Measurements from ENCODE around the gene LTA4H. TPM values are rescaled to one million over a fixed set of nuclear protein-coding genes. Genes with fewer than 3 reads are reported as not detected.

Gene LTA4H
- total RNA-seq (38.1 TPM), polyA plus RNA-seq (10 to 100 TPM; 63.0 to 79.1 (median 71.3) TPM)

DNA sequence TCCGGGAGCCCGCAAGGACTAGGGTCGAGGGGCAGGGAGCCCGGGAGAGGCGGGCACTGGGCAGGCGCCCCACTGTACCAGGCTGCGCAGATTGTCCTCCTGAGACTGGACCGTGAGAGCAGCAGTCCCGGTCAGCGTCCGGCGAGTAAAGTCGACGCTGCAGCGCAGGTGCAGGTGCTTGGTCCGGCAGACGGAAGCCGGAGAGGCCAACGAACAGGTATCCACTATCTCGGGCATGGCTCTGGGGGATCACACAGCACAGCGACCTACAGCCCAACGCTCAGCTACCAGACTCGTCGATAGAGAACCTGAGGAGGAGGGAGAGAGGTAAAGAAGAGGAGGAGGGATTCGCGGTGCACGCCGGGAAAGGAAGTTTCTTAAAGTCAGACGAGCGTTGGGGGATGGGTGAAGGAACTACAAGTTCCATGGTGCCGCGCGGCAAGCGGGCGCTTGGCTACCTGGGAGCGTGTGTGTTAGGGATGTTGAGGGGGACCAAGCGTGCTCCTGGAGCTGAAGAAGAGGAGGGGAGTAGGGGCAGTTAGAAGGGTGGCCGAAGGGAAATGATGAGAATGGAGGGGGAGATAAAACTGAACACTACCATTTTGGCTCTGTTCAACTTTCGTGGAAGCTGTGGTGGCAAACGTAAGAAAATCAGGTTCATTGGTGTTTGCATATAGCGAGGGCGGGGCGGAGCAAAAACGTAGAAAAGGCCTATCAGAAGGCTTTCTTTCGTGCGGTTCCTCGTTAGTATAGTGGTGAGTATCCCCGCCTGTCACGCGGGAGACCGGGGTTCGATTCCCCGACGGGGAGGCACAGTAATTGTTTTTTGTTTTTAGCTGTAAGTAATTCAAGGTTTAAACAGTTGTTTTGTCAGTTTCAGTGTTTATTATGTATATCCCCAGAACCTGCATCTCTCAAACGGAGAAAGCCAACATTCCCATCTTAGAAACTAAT, at the start of gene LTA4H:
Gene LTA4H (minus strand): TSS at position 305 of the 954 bp plus-strand sequence. CDS start 68 bp downstream, at position 237.
- Histone ChIP-seq H3K4me3 (ENCODE audit: low read depth, low read length) (peak within 1 kb of the TSS; percentile 99), H3K4me1 (ENCODE audit: control insufficient read depth, insufficient read depth, low read length, poor library complexity, severe bottlenecking) (peaks cover 30% of the 10 kb centered on the region), H3K36me3 (ENCODE audit: control insufficient read depth, insufficient read depth, low read length) (no peaks in the 10 kb centered on the region), H3K27me3 (ENCODE audit: control insufficient read depth, insufficient read depth, low read length) (no peaks in the 10 kb centered on the region), H3K27ac (ENCODE audit: insufficient read depth, low read length, poor library complexity, severe bottlenecking) (peak within 1 kb of the TSS; percentile 75), H3K9me3 (ENCODE audit: control insufficient read depth in 2 of 2, low read length in 2 of 2) (no peaks in the 10 kb centered on the region)
- H3K27ac Mint-ChIP-seq: no peak within 1 kb of the TSS
- H3K27me3 Mint-ChIP-seq: no peaks in the 10 kb centered on the region
- no peak within 1 kb of the TSS for H3K4me3 Mint-ChIP-seq
- ATAC-seq (ENCODE audit: low read depth in 2 of 2) (peak; percentile 94 to 96), DNase-seq (peak; percentile 94 to 99 (median 98))
- no peaks in the 10 kb centered on the region for H3K9me3 Mint-ChIP-seq
- peaks cover 8% of the 10 kb centered on the region for H3K36me3 Mint-ChIP-seq
- peaks cover 3 to 19% (median 4%) of the 10 kb centered on the region in 4 donors for H3K4me1 Mint-ChIP-seq

DNA sequence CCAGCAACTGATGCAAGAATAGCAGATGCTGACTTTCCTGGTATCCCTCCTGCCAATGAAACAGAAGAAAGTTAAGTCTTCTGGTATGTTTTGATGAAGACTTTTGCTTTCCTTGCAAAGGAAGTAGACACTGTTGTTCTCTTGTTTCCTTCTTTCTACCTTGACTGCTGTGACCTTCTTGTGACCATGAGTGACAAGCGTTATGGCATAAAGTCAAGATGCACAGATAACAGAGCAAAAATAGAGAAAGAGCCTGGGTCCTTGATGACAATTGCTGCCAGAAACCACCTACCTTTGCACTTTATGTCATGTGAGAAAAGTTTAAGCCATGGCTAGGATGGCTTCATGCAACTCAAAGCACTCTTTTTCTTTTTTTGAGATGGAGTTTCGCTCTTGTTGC, 49.2 kb upstream of the LTA4H start:
- H3K4me3 Mint-ChIP-seq: no peak overlapping the region
- H3K27ac ChIP-seq (ENCODE audit: insufficient read depth, low read length, poor library complexity, severe bottlenecking): no peak overlapping the region

DNA sequence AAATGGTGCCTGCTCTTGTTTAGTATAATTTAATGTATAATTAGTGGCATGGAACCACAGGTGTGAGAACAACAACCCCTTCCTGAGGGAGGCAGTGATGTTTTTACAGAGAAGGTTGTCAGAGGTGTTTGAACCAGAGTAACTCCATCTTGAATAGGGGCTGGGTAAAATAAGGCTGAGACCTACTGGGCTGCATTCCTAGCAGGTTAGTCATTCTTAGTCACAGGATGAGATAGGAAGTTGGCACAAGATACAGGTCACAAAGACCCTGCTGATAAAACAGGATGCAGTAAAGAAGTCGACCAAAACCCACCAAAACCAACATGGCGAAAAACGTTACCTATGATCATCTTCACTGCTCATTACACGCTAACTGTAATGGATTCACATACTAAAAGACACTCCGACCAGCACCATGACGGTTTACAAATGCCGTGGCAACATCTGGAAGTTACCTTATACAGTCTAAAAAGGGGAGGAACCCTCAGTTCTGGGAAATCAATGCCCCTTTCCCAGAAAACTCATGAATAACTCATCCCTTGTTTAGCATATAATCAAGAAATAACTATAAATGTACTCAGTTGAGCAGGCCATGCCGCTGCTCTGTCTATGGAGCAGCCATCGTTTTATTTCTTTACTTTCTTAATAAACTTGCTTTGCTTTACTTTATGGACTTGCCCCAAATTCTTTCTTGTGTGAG, 47.8 kb upstream of the LTA4H start:
- H3K36me3 ChIP-seq (ENCODE audit: control insufficient read depth, insufficient read depth, low read length): no peaks in the 10 kb centered on the region
- peaks cover 3 to 11% (median 5%) of the 10 kb centered on the region in 4 donors for H3K4me1 Mint-ChIP-seq
- peaks cover 0 to 11% (median 4%) of the 10 kb centered on the region in 7 donors for H3K9me3 Mint-ChIP-seq
- H3K4me3 ChIP-seq (ENCODE audit: low read depth, low read length): no peak overlapping the region
- H3K27me3 ChIP-seq (ENCODE audit: control insufficient read depth, insufficient read depth, low read length): no peaks in the 10 kb centered on the region
- peaks cover 4% of the 10 kb centered on the region for H3K27me3 Mint-ChIP-seq
- no peak overlapping the region for H3K4me3 Mint-ChIP-seq
- no peak overlapping the region for H3K27ac ChIP-seq (ENCODE audit: insufficient read depth, low read length, poor library complexity, severe bottlenecking)
- peaks cover 4% of the 10 kb centered on the region for H3K36me3 Mint-ChIP-seq
- ATAC-seq (ENCODE audit: low read depth in 2 of 2) (no peak), DNase-seq (no peak)
- peaks cover 5% of the 10 kb centered on the region for H3K4me1 ChIP-seq (ENCODE audit: control insufficient read depth, insufficient read depth, low read length, poor library complexity, severe bottlenecking)
- H3K27ac Mint-ChIP-seq: peak overlapping the region in 1 of 3 donors; percentile 15
- no peaks in the 10 kb centered on the region for H3K9me3 ChIP-seq (ENCODE audit: control insufficient read depth in 2 of 2, low read length in 2 of 2)

More for the DNA sequence above, 49.2 kb upstream of the LTA4H start:
- Histone ChIP-seq H3K36me3 (ENCODE audit: control insufficient read depth, insufficient read depth, low read length) (no peaks in the 10 kb centered on the region), H3K4me3 (ENCODE audit: low read depth, low read length) (no peak overlapping the region), H3K9me3 (ENCODE audit: control insufficient read depth in 2 of 2, low read length in 2 of 2) (no peaks in the 10 kb centered on the region), H3K27me3 (ENCODE audit: control insufficient read depth, insufficient read depth, low read length) (no peaks in the 10 kb centered on the region), H3K4me1 (ENCODE audit: control insufficient read depth, insufficient read depth, low read length, poor library complexity, severe bottlenecking) (peaks cover 5% of the 10 kb centered on the region)
- peaks cover 0 to 14% (median 5%) of the 10 kb centered on the region in 7 donors for H3K9me3 Mint-ChIP-seq
- ATAC-seq (ENCODE audit: low read depth in 2 of 2) (no peak), DNase-seq (peak in 1 of 3 donors; percentile 53)
- H3K36me3 Mint-ChIP-seq: peaks cover 4% of the 10 kb centered on the region
- peaks cover 4 to 11% (median 7%) of the 10 kb centered on the region in 4 donors for H3K4me1 Mint-ChIP-seq
- peak overlapping the region in 2 of 3 donors; percentile 12 to 76 for H3K27ac Mint-ChIP-seq
- no peaks in the 10 kb centered on the region for H3K27me3 Mint-ChIP-seq

DNA sequence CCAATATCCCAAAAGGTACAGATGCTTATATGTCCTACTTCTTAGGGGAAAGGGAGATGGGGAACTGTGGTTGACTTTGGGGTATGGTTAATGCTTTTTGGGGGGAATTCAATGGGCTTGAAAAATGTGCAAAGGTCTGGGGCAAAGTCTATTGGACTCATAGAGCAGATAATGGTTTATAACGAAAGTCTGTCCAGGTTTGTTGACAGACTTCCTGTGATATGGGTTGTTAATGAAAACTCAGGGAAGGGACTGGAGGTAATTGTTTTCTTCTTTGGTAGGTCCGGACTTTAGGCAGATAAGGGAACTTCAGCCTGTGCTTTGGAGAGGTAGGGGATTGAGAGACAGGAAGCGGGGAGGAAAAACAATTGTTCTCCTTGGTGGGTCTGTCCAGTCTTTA, 46.2 kb upstream of the LTA4H start:
- Mint-ChIP-seq H3K4me3 (no peak overlapping the region), H3K4me1 (peaks cover 3 to 11% (median 5%) of the 10 kb centered on the region in 4 donors), H3K36me3 (peaks cover 4% of the 10 kb centered on the region), H3K27ac (peak overlapping the region in 1 of 3 donors; percentile 44), H3K27me3 (peaks cover 9% of the 10 kb centered on the region), H3K9me3 (peaks cover 0 to 7% (median 4%) of the 10 kb centered on the region in 7 donors)
- DNase-seq (no peak), ATAC-seq (ENCODE audit: low read depth in 2 of 2) (no peak)
- peaks cover 5% of the 10 kb centered on the region for H3K4me1 ChIP-seq (ENCODE audit: control insufficient read depth, insufficient read depth, low read length, poor library complexity, severe bottlenecking)
- H3K4me3 ChIP-seq (ENCODE audit: low read depth, low read length): no peak overlapping the region
- H3K9me3 ChIP-seq (ENCODE audit: control insufficient read depth in 2 of 2, low read length in 2 of 2): no peaks in the 10 kb centered on the region
- H3K27me3 ChIP-seq (ENCODE audit: control insufficient read depth, insufficient read depth, low read length): no peaks in the 10 kb centered on the region
- no peaks in the 10 kb centered on the region for H3K36me3 ChIP-seq (ENCODE audit: control insufficient read depth, insufficient read depth, low read length)
- no peak overlapping the region for H3K27ac ChIP-seq (ENCODE audit: insufficient read depth, low read length, poor library complexity, severe bottlenecking)

DNA sequence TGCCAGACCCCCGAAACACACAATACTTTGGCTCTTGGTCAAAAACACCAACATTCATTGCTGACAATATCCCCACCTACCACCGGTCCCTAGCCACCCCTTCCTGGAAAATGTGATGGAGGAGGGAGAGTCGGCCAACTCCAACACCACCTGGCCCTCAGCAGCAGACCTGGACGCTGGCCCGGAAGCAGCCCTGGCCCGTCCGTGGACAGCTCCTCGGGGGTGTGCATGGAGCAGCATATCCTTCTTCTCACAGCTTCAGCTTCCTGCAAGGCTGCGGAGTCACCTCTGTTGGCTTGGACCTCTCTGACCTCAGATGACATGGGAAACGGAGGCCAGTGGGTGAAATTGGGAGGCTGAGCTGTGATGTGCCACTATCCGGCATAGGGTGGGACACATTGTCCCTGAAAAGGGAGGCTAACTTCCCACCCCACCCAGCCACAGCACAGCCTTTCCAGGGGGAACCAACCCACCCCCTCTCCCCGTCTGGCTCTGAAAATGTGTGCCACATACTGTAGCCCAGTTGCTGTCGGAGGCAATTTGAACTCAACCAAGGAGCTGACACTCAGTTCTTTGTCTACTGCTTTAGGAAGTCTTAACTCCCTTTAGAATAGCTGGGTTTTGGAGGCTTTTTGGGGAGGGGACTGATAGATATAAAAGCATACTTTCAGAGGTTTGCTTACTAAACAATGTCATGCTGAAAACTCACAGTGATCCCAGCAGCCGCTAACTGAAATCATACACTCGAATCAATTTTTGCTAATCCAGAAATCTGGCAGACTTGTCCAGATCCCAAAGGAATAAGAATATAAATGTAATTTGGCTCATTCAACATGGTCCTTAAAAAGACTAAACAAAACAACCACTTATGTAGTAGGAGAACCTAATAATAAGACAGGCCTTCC, 43.1 kb upstream of the LTA4H start:
- no peak overlapping the region for H3K27ac ChIP-seq (ENCODE audit: insufficient read depth, low read length, poor library complexity, severe bottlenecking)
- H3K4me1 ChIP-seq (ENCODE audit: control insufficient read depth, insufficient read depth, low read length, poor library complexity, severe bottlenecking): no peaks in the 10 kb centered on the region
- Mint-ChIP-seq H3K9me3 (peaks cover 0 to 3% (median 0%) of the 10 kb centered on the region in 7 donors), H3K4me1 (peaks cover 0 to 6% (median 3%) of the 10 kb centered on the region in 4 donors), H3K27me3 (peaks cover 25% of the 10 kb centered on the region), H3K36me3 (no peaks in the 10 kb centered on the region), H3K27ac (peak overlapping the region in 1 of 3 donors; percentile 75), H3K4me3 (no peak overlapping the region)
- H3K9me3 ChIP-seq (ENCODE audit: control insufficient read depth in 2 of 2, low read length in 2 of 2): no peaks in the 10 kb centered on the region
- DNase-seq (no peak), ATAC-seq (ENCODE audit: low read depth in 2 of 2) (no peak)
- H3K36me3 ChIP-seq (ENCODE audit: control insufficient read depth, insufficient read depth, low read length): no peaks in the 10 kb centered on the region
- H3K4me3 ChIP-seq (ENCODE audit: low read depth, low read length): no peak overlapping the region
- no peaks in the 10 kb centered on the region for H3K27me3 ChIP-seq (ENCODE audit: control insufficient read depth, insufficient read depth, low read length)

DNA sequence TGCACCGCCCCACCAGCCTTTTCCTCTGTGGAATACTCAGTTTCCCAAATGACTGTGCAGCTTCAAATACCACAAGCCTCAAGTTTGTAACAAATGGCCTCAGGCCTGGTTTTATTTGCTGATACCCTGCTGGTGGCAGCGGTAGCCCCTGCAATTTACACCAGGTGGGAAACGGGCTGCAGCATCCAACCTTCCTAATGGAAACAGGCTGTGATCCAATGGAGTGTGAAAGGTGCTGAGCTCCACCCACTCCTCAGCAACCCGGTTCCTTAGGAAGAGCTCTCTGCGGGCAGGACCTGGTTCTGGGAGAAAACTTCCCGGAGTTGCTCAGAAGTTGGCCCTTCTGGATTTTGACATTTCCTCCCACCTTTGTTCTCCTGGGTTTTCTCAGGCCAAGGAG, 41.7 kb upstream of the LTA4H start:
- H3K36me3 ChIP-seq (ENCODE audit: control insufficient read depth, insufficient read depth, low read length): no peaks in the 10 kb centered on the region
- H3K27ac ChIP-seq (ENCODE audit: insufficient read depth, low read length, poor library complexity, severe bottlenecking): no peak overlapping the region
- H3K4me3 ChIP-seq (ENCODE audit: low read depth, low read length): no peak overlapping the region
- no peak overlapping the region for H3K4me3 Mint-ChIP-seq
- no peaks in the 10 kb centered on the region for H3K27me3 ChIP-seq (ENCODE audit: control insufficient read depth, insufficient read depth, low read length)
- H3K9me3 ChIP-seq (ENCODE audit: control insufficient read depth in 2 of 2, low read length in 2 of 2): no peaks in the 10 kb centered on the region
- no peak for DNase-seq
- ATAC-seq (ENCODE audit: low read depth in 2 of 2): no peak
- peaks cover 28% of the 10 kb centered on the region for H3K27me3 Mint-ChIP-seq
- H3K4me1 ChIP-seq (ENCODE audit: control insufficient read depth, insufficient read depth, low read length, poor library complexity, severe bottlenecking): no peaks in the 10 kb centered on the region
- peaks cover 0 to 6% (median 4%) of the 10 kb centered on the region in 4 donors for H3K4me1 Mint-ChIP-seq
- H3K9me3 Mint-ChIP-seq: peaks cover 0 to 2% (median 0%) of the 10 kb centered on the region in 7 donors
- no peak overlapping the region for H3K27ac Mint-ChIP-seq
- no peaks in the 10 kb centered on the region for H3K36me3 Mint-ChIP-seq

DNA sequence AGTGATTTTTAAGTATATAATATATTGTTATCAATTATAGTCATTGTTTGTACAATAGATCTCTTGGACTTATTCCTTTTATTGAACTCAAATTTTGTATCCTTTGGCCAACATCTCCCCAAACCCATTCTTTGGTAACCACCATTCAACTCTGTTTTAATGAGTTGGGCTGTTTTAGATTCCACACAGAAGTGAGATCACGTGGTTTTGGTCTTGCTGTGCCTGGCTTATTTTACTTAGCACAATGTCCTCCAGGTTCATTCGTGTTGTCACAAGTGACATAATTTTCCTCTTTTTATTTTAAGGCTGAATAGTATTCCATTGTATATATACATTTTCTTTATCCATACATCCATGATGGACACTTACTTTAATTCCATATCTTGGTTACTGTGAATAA, 40.2 kb upstream of the LTA4H start:
- no peak for DNase-seq
- Mint-ChIP-seq H3K4me3 (no peak overlapping the region), H3K27me3 (peaks cover 32% of the 10 kb centered on the region), H3K36me3 (no peaks in the 10 kb centered on the region), H3K27ac (no peak overlapping the region), H3K9me3 (no peaks in the 10 kb centered on the region), H3K4me1 (peaks cover 4 to 9% (median 5%) of the 10 kb centered on the region in 4 donors)
- no peak for ATAC-seq (ENCODE audit: low read depth in 2 of 2)
- no peaks in the 10 kb centered on the region for H3K9me3 ChIP-seq (ENCODE audit: control insufficient read depth in 2 of 2, low read length in 2 of 2)
- H3K27ac ChIP-seq (ENCODE audit: insufficient read depth, low read length, poor library complexity, severe bottlenecking): no peak overlapping the region
- no peaks in the 10 kb centered on the region for H3K36me3 ChIP-seq (ENCODE audit: control insufficient read depth, insufficient read depth, low read length)
- H3K4me1 ChIP-seq (ENCODE audit: control insufficient read depth, insufficient read depth, low read length, poor library complexity, severe bottlenecking): no peaks in the 10 kb centered on the region
- no peak overlapping the region for H3K4me3 ChIP-seq (ENCODE audit: low read depth, low read length)
- H3K27me3 ChIP-seq (ENCODE audit: control insufficient read depth, insufficient read depth, low read length): no peaks in the 10 kb centered on the region
